GM18511 (cell line): ENCODE measurements around the gene CATSPERE.

Source experiments
- ATAC-seq: cut with Tn5 transposase; IDR thresholded peaks from one replicate; pipeline ENCODE4 v1.9.1; 2021; ENCODE audit warnings: mild to moderate bottlenecking, moderate library complexity; ENCODE audit not compliant: unreplicated experiment

CATSPERE gene

DNA sequence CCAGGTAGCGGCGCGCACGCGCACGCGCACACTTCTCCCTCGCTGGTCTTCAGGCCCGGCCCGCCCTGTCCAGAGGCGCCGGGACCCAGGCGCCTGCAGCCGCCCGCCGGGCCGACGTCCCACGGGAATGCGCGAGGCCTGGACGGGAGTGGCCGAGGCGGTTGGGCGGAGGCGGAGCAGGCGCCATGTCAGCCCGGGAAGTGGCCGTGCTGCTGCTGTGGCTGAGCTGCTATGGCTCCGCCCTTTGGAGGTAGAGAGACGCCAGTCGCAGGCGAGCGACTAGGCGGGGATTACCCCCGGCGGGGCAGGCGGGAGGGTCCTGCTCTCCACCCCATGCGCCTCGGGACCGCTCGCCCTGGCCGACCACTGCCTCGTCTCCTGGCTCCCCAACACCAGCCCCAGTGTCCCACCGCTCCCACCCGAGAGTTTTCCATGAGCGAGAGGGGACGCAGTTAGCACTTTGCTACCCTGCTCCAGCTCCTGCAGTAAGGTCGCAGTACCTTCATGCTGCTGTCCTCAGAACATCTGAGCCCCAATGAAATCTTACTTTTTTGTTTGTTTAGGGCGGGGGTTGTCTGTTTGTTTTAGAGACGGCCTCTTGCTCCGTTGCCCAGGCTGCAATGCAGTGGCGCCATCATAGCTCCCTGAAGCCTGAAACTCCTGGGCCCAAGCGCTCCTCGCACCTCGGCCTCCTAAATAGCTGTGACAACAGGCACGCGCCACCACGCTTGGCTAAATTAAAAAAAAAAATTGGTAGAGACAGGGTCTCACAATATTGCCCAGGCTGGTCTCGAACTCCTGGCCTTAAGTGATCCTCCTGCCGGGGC, at the start of gene CATSPERE:
CATSPERE (plus strand) TSS at position 29 of the 827 bp plus-strand sequence; CDS start at position 186, 157 bp downstream.
- ATAC-seq = peak; percentile 99

- ATAC-seq = no peak
Measured at GRCh38 chr1:244412176-244412575, 48.9 kb upstream of the CATSPERE start.

- ATAC-seq = no peak
Measured at GRCh38 chr1:244413736-244414135, 47.3 kb upstream of the CATSPERE start.

- ATAC-seq = no peak
Measured at GRCh38 chr1:244414543-244414942, 46.5 kb upstream of the CATSPERE start.

DNA sequence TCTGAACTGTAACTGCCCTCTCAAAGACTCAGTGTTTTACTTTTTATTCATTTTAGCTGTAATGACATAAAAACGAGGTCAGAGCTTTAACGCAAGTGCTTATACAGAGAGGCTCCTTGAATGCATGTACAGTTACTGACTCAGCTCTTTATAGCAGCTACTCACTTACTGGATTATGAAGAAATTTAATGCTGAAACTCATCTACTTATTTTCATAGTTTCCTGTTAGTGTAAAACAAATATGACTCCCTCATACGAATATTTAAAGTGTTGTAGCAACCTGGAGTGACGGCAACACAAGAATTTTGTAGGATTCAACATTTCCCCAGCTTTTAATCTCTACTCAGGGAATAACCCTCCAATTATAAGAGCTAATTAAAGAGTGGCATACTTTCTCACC, 42.0 kb upstream of the CATSPERE start:
- ATAC-seq = no peak

- ATAC-seq = no peak
Measured at GRCh38 chr1:244422174-244422573, 38.9 kb upstream of the CATSPERE start.

DNA sequence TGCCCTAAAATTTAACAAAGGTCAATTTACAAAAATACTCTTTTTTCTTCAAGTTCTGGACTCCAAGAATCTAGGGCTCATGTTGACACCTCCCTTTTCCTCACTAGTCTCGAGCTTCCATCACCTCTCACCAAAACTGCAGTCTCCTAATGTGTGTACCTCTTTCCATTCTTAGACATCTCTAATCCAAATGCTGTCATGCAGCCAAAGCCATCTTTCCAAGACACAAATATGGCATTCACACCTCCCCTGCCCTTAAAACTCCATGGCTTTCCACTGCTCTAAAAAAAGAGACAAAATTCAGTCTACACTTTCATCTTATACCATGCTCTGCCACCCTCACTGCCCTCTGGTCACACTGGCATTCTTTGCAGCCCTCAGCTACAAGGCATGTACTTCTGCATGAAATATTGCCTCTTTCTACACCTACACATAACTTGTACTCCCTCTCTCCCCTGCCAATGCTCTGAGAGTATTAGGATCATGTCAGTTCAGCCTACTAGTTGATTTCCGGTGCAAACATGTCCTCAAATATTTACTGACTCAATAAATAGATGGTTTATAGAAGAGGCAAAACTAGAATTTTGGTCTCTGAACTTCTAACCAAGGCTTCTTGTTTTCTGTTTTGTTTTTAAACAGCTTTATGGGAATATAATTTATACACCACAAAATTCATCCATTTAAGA, 36.3 kb upstream of the CATSPERE start:
- no peak for ATAC-seq

- ATAC-seq = no peak
Measured at GRCh38 chr1:244427647-244428046, 33.4 kb upstream of the CATSPERE start.

- ATAC-seq = no peak
Measured at GRCh38 chr1:244429818-244430217, 31.3 kb upstream of the CATSPERE start.

DNA sequence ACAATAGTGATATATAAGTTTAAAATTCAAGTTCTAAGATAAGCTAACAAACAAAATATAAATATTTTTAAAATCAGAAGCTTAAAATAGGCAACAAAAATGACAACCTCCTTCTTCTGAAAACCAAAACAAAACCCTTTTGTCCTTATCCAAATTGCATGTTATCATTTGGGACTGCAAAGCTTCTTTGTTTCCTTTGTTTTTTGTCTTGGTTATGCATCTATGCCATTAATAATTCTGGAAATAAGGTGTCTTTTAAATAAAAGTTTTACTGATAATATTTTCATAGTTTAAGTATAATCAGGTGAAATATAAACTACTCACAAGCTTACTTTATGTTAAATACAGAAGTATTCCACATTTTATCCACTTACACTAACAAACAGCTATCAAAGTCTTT, 29.9 kb upstream of the CATSPERE start:
- ATAC-seq = no peak

DNA sequence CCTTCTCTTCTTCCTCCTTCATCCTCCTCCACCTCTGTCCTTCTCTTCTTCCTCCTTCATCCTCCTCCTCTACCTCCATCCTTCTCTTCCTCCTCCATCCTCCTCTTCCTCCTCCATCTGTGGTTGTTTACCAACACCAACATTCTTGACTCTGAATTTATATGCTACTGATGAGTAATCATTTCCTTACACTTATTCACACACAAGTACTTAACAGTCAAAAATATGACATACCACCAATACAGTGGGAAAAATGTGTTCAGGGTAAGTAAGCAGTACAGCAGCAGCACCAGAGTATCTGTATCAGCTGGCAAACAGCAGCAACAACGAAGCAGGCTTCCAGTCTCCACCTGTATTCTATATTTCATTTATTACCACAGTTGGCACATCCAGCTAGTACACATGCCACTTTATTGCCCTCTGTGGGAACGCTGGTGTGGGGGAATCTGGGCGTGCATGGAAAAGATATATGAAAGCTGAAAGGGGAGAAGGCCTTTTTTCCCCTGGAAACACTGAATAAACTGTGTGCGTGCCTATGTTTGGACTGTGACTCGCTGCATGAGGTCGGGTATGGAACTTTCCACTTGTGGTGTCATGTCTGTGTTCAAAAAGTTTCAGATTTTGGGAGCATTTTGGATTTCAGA, 25.4 kb upstream of the CATSPERE start:
- no peak for ATAC-seq

DNA sequence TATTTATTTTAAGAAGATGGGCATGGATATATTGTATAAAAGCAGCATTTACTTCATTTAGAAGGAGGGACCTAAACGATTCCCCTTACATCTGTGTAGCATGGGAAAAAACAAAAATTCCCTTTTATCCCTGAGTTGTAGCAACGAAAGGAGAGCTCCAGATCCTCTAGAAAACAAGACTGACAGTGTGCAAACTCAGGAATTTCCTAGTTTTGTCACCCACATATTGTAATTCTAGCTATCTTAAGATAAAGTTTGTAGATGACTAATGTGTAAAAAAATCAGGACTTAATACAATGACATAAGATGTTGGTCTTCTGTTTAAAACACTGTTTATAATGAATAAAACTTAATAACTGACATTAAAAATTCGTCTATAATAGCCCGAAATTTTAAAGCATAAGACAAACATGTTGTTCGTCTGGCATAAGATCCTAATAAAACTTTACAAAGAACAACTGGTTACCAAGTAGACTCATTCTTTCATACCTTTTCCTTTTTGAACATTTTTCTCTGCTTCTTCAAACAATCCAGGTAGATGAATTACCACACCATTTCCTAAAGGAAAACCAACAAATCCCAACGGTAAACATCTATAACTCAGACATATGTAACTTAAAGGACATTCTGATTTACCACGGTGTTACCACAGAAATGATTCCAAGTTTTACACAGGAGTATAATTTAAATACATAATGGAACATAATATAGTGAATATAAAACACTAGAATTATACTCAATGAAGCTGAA, 24.6 kb upstream of the CATSPERE start:
- no peak for ATAC-seq

DNA sequence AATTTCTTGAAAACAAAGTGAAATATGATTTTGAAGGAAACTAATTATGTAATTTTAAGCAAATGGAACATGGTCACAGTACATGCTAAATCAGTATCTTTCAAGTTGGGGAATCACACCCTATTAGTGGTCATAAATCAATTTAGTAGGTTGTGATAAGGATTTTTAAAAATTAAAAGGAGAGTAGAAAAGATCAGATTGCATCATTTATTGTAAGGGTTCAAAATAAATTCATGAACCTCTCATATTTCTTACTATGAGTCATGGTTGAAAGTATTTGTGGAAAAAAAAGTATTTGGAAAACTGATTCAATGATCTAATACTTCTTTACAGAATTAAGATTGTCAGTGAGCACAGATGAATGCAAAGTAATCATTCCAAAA, 24.0 kb upstream of the CATSPERE start:
- ATAC-seq = no peak

DNA sequence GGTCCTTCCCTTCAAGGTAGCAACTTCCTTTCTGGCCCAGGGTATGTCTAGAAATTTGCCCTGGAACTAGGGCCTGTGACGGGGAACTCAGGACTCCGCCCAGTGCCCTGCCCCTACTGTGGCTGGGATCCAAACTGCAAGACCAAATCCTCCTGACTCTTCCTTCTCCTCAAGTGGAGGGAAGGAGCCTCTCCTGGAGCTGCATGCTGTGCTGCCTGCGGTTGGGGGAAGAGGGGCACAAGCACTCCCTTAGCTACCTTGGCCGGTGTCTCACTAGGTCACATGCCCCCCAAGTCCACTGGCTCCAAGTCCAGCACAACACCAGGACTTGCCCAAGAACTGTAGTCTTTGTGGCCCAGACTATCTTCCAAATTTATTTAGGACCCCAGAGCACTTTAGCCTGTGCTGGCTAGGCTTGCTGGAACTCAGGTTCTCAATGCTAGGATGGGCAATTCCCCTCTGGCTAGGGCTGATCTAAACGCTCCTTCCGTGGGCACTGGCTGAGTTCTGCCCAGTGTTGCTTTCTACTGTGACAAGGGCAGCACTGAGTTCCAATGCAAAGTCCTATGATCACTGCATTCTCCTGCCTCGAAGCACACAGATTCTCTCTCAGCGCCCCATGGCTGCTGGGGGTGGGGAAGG, 21.6 kb upstream of the CATSPERE start:
- ATAC-seq = no peak

DNA sequence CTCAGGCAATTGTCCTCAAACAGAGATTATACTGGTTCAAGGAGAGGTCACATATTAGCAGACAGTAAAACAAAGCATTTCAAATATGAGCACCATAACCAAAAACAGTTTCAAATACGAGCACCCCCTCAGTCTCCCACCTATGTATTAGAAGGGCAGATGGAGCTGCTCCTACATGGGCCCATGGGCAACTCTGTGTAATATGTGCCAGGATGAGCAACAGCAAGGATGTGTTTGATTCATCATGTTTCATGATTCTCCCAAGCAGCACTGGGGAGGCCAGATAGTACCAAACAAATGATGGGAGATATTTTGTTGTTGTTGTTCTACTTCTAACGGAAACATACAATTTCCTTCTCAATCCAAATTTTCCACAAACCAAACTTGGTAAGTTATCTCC, 18.2 kb upstream of the CATSPERE start:
- no peak for ATAC-seq

- ATAC-seq = no peak
Measured at GRCh38 chr1:244444854-244445253, 16.2 kb upstream of the CATSPERE start.

DNA sequence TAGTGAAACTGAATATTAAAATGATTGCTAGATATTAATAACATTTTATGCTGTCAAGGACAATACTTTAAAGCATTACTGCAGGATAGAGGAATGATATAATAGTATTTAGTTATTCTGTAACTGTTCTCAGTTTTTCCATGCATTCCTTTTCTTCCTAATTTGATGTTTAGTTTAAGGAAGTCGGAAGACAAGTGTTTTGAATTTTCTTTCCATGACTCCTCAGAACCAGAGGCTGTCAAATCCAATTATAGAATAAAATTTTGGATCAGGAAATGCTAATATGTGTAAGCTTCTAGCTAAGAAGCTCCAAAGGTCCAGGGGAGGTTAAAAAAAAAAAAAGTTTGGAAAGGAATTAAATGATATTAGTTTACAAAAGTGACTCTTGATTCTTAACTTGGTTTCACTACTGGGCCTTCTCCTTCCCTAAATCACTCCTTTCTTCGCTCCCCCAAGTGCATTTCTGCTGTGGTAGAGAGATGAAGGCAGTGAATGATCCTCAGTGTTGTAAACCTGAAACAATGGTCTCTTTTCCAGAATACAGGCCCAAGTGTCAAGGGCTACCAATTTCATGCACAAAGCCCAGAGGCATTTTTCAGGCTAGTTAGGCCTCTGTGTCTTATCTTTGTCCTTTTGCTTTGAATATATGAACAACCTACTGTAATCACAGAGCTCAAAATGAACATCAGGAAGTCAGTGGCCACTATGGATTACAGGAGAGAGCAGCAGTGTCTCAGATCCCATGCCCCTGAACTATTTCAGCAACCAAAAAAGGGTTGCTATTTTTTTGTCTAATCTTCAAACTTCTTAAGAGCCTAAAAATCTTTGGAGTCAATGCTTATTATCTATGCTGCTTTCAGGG, 15.5 kb upstream of the CATSPERE start:
- no peak for ATAC-seq

DNA sequence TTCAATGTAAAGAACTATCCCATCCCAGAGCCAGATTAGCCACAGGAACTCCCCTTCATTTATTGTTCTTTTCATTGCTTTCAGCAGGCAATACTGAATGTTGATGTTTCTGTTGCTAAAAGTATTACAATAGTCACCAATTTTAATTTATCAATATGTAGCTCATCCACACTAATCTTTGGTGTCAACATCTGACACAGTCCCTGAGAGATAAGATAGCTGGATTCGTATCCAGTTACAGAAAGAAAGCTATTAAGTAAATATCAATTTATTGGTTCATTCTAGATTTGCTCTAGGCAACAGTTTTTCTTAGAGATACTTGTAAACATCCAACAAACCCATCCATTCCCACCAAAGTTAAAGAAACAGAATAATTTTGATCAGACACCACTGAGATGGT, 14.0 kb upstream of the CATSPERE start:
- ATAC-seq = no peak

DNA sequence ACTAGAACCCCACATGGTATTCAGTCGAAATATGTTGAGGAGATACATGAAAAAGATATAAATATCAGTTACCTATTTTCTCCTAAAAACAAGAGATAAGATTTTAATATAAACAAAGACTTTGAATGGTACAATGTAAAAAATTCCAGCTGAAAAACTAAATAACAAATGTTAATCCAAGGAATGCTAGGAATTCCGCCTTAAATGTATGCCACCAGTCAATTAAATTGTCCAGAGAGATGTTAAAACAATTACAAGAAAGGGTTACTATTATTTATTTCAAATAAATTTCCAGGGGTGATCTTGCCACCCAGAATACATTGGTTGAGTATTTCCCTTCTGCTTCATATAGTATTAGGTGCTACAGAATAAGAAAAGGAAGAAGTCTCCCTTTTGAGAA, 13.5 kb upstream of the CATSPERE start:
- no peak for ATAC-seq
